Measurements from ENCODE around the gene PLAGL2. TPM values are rescaled to one million over a fixed set of nuclear protein-coding genes. Genes with fewer than 3 reads are reported as not detected.

The PLAGL2 gene
- total RNA-seq, 1 donor from 2014 or later, result 70.4 TPM

GRCh38 chr20:32164984-32165735 lies 42.4 kb downstream of the PLAGL2 start:
- no peak for DNase-seq (ENCODE audit: low read depth, low spot score)
- Mint-ChIP-seq H3K4me1 (peaks cover 13% of the 10 kb centered on the region), H3K4me3 (no peak overlapping the region), H3K27ac (ENCODE audit: unreplicated experiment) (no peak overlapping the region), H3K36me3 (ENCODE audit: low read depth) (peaks cover 24% of the 10 kb centered on the region), H3K9me3 (no peaks in the 10 kb centered on the region), H3K27me3 (ENCODE audit: low read depth) (no peaks in the 10 kb centered on the region)
- no peak for TF ChIP-seq CTCF (conservative IDR thresholded peaks at IDR 0.05)

- H3K9me3 Mint-ChIP-seq, result no peaks in the 10 kb centered on the region
- peaks cover 26% of the 10 kb centered on the region for H3K36me3 Mint-ChIP-seq (ENCODE audit: low read depth)
- no peak for DNase-seq (ENCODE audit: low read depth, low spot score)
- TF ChIP-seq CTCF (conservative IDR thresholded peaks at IDR 0.05), result no peak
- no peak overlapping the region for H3K4me3 Mint-ChIP-seq
- no peak overlapping the region for H3K27ac Mint-ChIP-seq (ENCODE audit: unreplicated experiment)
- H3K27me3 Mint-ChIP-seq (ENCODE audit: low read depth), result no peaks in the 10 kb centered on the region
- H3K4me1 Mint-ChIP-seq, result peaks cover 8% of the 10 kb centered on the region
Observed at GRCh38 chr20:32163951-32164350, 43.6 kb downstream of the PLAGL2 start.

- Mint-ChIP-seq H3K4me3 (no peak overlapping the region), H3K36me3 (ENCODE audit: low read depth) (peaks cover 33% of the 10 kb centered on the region)
Observed at GRCh38 chr20:32162351-32162750, 45.2 kb downstream of the PLAGL2 start.

GRCh38 chr20:32160341-32160740 lies 47.2 kb downstream of the PLAGL2 start:
- no peak for TF ChIP-seq CTCF (conservative IDR thresholded peaks at IDR 0.05)
- Mint-ChIP-seq H3K9me3 (no peaks in the 10 kb centered on the region), H3K27me3 (ENCODE audit: low read depth) (no peaks in the 10 kb centered on the region), H3K27ac (ENCODE audit: unreplicated experiment) (no peak overlapping the region), H3K36me3 (ENCODE audit: low read depth) (peaks cover 27% of the 10 kb centered on the region), H3K4me1 (no peaks in the 10 kb centered on the region), H3K4me3 (no peak overlapping the region)
- DNase-seq (ENCODE audit: low read depth, low spot score), result no peak

More at GRCh38 chr20:32162351-32162750, 45.2 kb downstream of the PLAGL2 start:
- no peaks in the 10 kb centered on the region for H3K4me1 Mint-ChIP-seq
- TF ChIP-seq CTCF (conservative IDR thresholded peaks at IDR 0.05), result no peak
- no peaks in the 10 kb centered on the region for H3K27me3 Mint-ChIP-seq (ENCODE audit: low read depth)
- no peak for DNase-seq (ENCODE audit: low read depth, low spot score)
- no peaks in the 10 kb centered on the region for H3K9me3 Mint-ChIP-seq
- no peak overlapping the region for H3K27ac Mint-ChIP-seq (ENCODE audit: unreplicated experiment)

- H3K4me3 Mint-ChIP-seq, result no peak overlapping the region
- H3K36me3 Mint-ChIP-seq (ENCODE audit: low read depth), result peaks cover 25% of the 10 kb centered on the region
- TF ChIP-seq CTCF (conservative IDR thresholded peaks at IDR 0.05), result no peak
- no peak overlapping the region for H3K27ac Mint-ChIP-seq (ENCODE audit: unreplicated experiment)
- no peaks in the 10 kb centered on the region for H3K27me3 Mint-ChIP-seq (ENCODE audit: low read depth)
- DNase-seq (ENCODE audit: low read depth, low spot score), result no peak
- no peaks in the 10 kb centered on the region for H3K9me3 Mint-ChIP-seq
- H3K4me1 Mint-ChIP-seq, result no peaks in the 10 kb centered on the region
Observed at GRCh38 chr20:32159766-32160221, 47.7 kb downstream of the PLAGL2 start.
